OCI-LY3 (cell line): ENCODE measurements around the gene ALOXE3.
"Not testable (repeated sequence)": the region's sequence is repeated elsewhere in the genome, so short reads cannot be mapped to it uniquely, and the experiment has no call there.

Source experiments
- H2AFZ ChIP-seq: fragments of 200-600, 300-600 bp; shearing (Covaris generic); 2 replicates; pipeline ENCODE4 v1.6.0; 2014; ENCODE audit warnings: antibody characterized with exemption, low read depth, low read length
- H3K27ac ChIP-seq: fragments of 200-600, 300-600 bp; sonication (generic); 2 replicates; pipeline ENCODE4 v1.5.1; 2014; ENCODE audit warnings: mild to moderate bottlenecking, low read length, moderate library complexity, mixed read lengths
- H3K27me3 ChIP-seq: fragments of 200-600, 300-600 bp; sonication (generic); 2 replicates; pipeline ENCODE4 v1.6.1; 2014; ENCODE audit warnings: low read depth, low read length, mixed read lengths
- H3K36me3 ChIP-seq: fragments of 200-600, 300-600 bp; sonication (generic); replicated peaks from 2 replicates; pipeline ENCODE3; 2014; ENCODE audit warnings: low read depth, low read length, mixed read lengths
- H3K4me1 ChIP-seq: fragments of 300-600, 200-600 bp; sonication (generic); 2 replicates; pipeline ENCODE4 v1.6.1; 2014; ENCODE audit warnings: low read length, mixed read lengths
- H3K4me2 ChIP-seq: fragments of 200-600, 300-600 bp; sonication (generic); 2 replicates; pipeline ENCODE4 v1.6.1; 2014; ENCODE audit warnings: low read length, mixed read lengths
- H3K4me3 ChIP-seq: fragments of 300-600, 200-600 bp; sonication (generic); 2 replicates; pipeline ENCODE4 v1.5.1; 2014; ENCODE audit warnings: antibody characterized with exemption, mild to moderate bottlenecking, low read length, moderate library complexity
- H3K79me2 ChIP-seq: fragments of 300-600, 200-600 bp; shearing (Covaris generic); 2 replicates; pipeline ENCODE4 v1.6.1; 2014; ENCODE audit warnings: mild to moderate bottlenecking, low read length, mixed read lengths
- H3K9ac ChIP-seq: fragments of 300-600, 200-600 bp; shearing (Covaris generic); 2 replicates; pipeline ENCODE4 v1.6.0; 2014; ENCODE audit warnings: mild to moderate bottlenecking, low read length, moderate library complexity
- H3K9me3 ChIP-seq: fragments of 200-600, 300-600 bp; shearing (Covaris generic); 2 replicates; pipeline ENCODE4 v1.6.1; 2014; ENCODE audit warnings: low read length, mixed read lengths; ENCODE audit not compliant: insufficient read depth
- H4K20me1 ChIP-seq: fragments of 200-600, 300-600 bp; sonication (generic); 2 replicates; pipeline ENCODE4 v1.6.1; 2016; ENCODE audit warnings: low read length, mixed read lengths; ENCODE audit not compliant: insufficient read depth
- EZH2phosphoT487 ChIP-seq: fragments of 200-600 bp; shearing (Covaris generic); IDR thresholded peaks from 2 replicates; pipeline ENCODE4 v1.6.1; 2018; ENCODE audit warnings: antibody characterized with exemption, mixed run types, low read depth
- TF ChIP-seq, protein P1 (sequence below): fragments of 200-600, 300-600 bp; sonication (generic); IDR thresholded peaks from 2 replicates; pipeline ENCODE4 v1.5.1; 2014; ENCODE audit warnings: antibody characterized with exemption, low read length, low read depth

The ALOXE3 gene

DNA sequence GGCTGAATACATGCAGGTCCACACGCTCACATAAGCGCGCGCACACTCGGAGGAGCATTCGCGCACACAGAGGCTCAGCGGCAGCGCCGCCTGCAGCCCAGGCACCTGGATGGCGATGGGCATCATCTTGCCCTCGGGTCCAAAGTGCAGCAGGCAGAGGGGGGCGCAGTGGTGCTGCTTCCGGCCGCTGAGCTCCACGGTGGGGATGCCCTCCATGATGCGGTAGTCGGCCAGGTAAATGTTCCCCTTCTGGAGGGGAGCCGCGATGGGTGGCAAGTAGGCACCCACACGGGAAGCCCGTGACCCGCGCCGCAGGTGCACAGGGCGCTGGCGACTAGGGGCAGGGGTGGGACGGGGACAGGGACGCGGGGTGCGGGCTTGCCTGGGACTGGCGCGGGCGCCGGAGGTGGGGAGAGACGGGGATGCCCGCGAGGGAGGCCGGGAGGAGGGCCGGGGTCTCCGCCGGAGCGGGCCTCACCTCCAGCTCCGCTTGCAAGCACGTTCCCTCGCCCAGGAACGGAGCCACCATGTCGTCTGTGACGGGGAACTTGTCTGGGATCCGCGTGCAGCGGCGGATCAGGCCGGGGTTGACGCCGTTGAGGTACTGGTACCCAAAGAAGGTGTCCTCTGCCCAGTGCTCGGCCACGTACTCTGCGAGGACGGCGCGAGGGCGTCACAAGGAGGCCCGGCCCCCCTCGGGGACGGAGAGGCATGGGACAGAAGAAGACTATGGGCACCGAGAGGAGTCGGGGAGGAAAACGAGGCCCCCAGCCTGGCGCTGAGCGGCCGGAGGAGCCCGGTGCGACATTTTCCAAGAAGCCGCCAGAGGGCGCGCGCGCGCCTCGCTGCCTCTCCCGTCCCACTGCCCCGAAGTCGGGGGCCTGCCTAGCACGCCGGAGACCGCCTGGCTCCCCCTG, 38.8 kb downstream of the ALOXE3 start:
- no peaks in the 10 kb centered on the region for H3K79me2 ChIP-seq
- H3K9ac ChIP-seq = peak overlapping the region; percentile 44; the same call in 1 of the 2 replicates
- H3K4me3 ChIP-seq = peak overlapping the region; percentile 73
- H3K36me3 ChIP-seq = no peaks in the 10 kb centered on the region
- H3K4me2 ChIP-seq = peak overlapping the region; percentile 93
- TF ChIP-seq EZH2phosphoT487 = no peak
- TF ChIP-seq, protein P1, sequence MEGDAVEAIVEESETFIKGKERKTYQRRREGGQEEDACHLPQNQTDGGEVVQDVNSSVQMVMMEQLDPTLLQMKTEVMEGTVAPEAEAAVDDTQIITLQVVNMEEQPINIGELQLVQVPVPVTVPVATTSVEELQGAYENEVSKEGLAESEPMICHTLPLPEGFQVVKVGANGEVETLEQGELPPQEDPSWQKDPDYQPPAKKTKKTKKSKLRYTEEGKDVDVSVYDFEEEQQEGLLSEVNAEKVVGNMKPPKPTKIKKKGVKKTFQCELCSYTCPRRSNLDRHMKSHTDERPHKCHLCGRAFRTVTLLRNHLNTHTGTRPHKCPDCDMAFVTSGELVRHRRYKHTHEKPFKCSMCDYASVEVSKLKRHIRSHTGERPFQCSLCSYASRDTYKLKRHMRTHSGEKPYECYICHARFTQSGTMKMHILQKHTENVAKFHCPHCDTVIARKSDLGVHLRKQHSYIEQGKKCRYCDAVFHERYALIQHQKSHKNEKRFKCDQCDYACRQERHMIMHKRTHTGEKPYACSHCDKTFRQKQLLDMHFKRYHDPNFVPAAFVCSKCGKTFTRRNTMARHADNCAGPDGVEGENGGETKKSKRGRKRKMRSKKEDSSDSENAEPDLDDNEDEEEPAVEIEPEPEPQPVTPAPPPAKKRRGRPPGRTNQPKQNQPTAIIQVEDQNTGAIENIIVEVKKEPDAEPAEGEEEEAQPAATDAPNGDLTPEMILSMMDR = peak; percentile 62
- H3K9me3 ChIP-seq = no peaks in the 10 kb centered on the region
- H3K27ac ChIP-seq = no peak overlapping the region
- H2AFZ ChIP-seq = peak overlapping the region; percentile 85
- H3K27me3 ChIP-seq = peaks cover 9% of the 10 kb centered on the region; the same call in 1 of the 2 replicates
- H4K20me1 ChIP-seq = no peaks in the 10 kb centered on the region
- H3K4me1 ChIP-seq = peaks cover 5% of the 10 kb centered on the region

DNA sequence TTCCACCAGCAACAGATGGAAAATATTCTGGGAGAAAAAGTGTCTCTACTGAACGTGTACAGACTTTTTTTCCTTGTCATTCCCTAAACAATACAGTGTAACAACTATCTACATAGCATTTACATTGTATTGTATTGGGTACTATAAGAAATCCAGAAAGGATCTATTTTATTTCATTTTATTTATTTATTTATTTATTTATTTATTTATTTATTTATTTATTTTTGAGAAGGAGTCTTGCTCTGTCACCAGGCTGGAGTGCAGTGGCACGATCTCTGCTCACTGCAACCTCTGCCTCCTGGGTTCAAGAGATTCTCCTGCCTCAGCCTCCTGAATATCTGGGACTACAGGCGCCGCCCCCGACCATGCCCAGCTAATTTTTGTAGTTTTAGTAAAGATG, 40.4 kb downstream of the ALOXE3 start:
- H2AFZ ChIP-seq, H3K9me3 ChIP-seq, H3K36me3 ChIP-seq, H3K27ac ChIP-seq, H3K4me2 ChIP-seq, H4K20me1 ChIP-seq, H3K9ac ChIP-seq, H3K4me3 ChIP-seq, H3K79me2 ChIP-seq: not testable (repeated sequence)
- H3K27me3 ChIP-seq = peaks cover 17% of the 10 kb centered on the region
- H3K4me1 ChIP-seq = peaks cover 13% of the 10 kb centered on the region

DNA sequence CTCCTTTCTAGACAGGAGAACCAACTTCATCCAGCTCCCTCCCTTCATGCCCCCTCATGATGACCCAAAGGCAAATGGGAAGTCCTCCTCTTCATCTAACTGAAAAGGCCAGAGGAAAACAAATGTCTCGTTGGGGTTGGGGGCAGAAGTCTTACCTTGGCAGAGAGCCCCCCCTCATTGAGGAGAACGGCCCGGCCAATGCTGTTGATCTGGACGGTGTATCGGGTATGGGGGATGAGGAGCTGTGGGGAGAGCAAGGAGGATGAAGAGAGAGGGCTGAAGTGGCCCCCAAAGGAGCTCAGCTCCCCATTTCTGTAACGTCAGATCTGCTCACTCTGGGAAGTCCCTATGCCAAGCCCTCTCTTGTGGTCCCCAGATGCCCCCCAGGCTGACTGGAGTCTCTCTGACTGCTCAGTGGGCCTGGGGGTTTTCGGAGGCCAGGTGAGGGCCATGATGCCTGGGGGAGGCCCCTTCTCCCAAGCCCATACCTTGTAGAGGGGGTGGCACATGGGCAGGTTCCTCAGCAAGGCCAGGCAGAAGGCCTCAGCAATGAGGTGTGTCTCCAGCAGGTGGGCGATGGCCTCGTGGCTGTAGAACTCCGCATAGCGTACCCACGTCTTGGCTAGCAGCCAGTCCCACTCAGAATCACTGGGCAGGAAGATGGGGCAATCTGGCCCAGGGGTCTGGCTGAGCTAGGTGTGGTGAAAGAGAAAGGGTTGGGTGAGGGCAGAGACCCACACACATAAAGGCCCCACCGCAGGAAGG, 41.6 kb downstream of the ALOXE3 start:
- Histone ChIP-seq H3K9ac (no peak overlapping the region), H3K79me2 (no peaks in the 10 kb centered on the region), H4K20me1 (no peaks in the 10 kb centered on the region), H3K4me3 (no peak overlapping the region), H3K9me3 (no peaks in the 10 kb centered on the region), H3K4me1 (peaks cover 13% of the 10 kb centered on the region), H3K27me3 (peaks cover 12% of the 10 kb centered on the region), H3K36me3 (no peaks in the 10 kb centered on the region), H3K27ac (no peak overlapping the region), H2AFZ (no peak overlapping the region), H3K4me2 (no peak overlapping the region)
- no peak for TF ChIP-seq EZH2phosphoT487
- TF ChIP-seq, protein P1 = no peak

DNA sequence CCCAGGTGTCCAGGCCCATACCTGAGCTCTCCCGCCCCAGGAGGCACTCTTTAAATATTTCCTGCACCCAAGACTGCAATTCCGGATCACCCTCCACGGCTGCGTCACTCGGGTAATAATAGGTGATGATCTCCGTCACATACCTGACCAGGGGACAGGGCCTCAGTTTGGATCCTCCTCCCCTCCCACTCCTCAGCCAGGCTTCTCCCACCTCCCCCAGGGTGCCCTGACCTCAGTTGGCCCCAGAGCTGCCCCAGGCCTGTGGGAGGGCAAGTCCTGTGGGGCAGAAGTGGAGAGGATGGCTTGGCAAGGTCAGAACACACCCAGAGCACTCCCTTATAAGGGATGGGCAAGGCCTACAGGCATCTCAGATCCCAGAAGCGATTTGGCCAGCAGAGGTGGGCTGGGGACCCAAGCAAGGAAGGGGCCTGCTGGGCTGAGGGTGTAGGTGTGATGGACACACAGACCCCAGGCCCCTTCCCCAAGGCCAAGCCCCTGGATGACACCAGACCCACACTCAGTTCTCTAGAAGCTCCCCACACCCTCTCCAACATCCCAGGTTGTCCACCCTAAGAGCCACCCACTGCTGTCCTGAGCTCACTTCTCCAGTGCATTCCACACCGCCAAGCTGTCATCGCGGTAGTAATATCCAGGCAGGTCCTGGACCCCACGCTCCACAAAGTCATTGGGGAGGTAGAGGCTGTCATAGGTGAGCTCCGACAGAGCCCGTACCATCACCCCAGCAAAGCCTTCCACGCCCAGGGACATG, 42.6 kb downstream of the ALOXE3 start:
- peaks cover 13% of the 10 kb centered on the region for H3K4me1 ChIP-seq
- no peak overlapping the region for H3K4me3 ChIP-seq
- H3K27ac ChIP-seq = no peak overlapping the region
- H4K20me1 ChIP-seq = no peaks in the 10 kb centered on the region
- no peak overlapping the region for H2AFZ ChIP-seq
- no peaks in the 10 kb centered on the region for H3K79me2 ChIP-seq
- no peaks in the 10 kb centered on the region for H3K9me3 ChIP-seq
- no peaks in the 10 kb centered on the region for H3K36me3 ChIP-seq
- TF ChIP-seq, protein P1 = no peak
- no peak for TF ChIP-seq EZH2phosphoT487
- peaks cover 12% of the 10 kb centered on the region for H3K27me3 ChIP-seq
- H3K9ac ChIP-seq = no peak overlapping the region
- H3K4me2 ChIP-seq = no peak overlapping the region
